PC-3 (cell line): ENCODE measurements around the gene PRKN.
A peak's percentile ranks its signal among the peaks of the same experiment; 100 is the strongest.

Experiments used
- CTCF ChIP-seq: fragments of 300-600 bp; sonication (generic); conservative IDR thresholded peaks from 2 replicates; pipeline ENCODE4 v1.5.1; 2017; ENCODE audit warnings: antibody characterized with exemption, low read depth, mild to moderate bottlenecking, low read length
- EZH2phosphoT487 ChIP-seq: fragments of 300-600 bp; sonication (generic); IDR thresholded peaks from 2 replicates; pipeline ENCODE4 v1.6.1; 2018; ENCODE audit warnings: mild to moderate bottlenecking, antibody characterized with exemption, low read length, borderline replicate concordance

- TF ChIP-seq CTCF (peak; percentile 37; the same call in 1 of the 2 replicates), EZH2phosphoT487 (no peak)
Observed at GRCh38 chr6:162750776-162751175, 23.2 kb upstream of the PRKN start.
